ENCODE data around the gene DDI2.

The DDI2 gene

DNA sequence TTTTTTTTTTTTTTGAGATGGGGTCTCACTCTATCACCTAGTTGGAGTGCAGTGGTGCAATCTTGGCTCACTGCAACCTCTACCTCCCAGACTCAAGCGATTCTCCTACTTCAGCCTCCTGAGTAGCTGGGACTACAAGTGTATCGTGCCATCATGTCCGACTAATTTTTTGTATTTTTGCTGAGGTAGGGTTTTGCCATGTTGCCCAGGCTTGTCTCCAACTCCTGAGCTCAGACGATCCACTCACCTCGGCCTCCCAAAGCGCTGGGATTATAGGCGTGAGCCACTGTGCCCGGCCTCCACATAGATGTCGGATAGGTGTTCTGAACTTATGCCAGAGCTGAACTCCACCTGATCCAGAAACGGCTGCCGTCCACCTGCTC is 87.9 kb downstream of the DDI2 start:
- no peak for DNase-seq

DNA sequence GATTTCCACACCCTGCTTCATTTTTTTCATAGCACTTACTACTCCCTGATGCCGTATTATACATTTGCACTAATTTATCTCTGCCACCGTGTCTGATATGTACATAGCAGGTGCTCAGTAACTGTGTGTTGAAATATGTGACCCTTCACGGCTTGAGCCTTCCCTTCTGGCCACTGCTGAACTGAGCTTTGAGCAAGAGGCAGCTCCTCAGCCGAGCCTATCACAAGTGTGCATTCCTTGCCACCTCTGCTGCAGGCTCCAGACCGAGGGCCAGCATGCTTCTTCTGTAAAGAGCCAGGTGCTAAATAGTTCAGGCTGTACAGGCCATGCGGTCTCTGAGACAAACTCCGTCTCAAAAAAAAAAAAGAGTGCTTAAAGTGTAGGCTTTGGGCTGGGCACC is 89.5 kb downstream of the DDI2 start:
- DNase-seq, result no peak

DNA sequence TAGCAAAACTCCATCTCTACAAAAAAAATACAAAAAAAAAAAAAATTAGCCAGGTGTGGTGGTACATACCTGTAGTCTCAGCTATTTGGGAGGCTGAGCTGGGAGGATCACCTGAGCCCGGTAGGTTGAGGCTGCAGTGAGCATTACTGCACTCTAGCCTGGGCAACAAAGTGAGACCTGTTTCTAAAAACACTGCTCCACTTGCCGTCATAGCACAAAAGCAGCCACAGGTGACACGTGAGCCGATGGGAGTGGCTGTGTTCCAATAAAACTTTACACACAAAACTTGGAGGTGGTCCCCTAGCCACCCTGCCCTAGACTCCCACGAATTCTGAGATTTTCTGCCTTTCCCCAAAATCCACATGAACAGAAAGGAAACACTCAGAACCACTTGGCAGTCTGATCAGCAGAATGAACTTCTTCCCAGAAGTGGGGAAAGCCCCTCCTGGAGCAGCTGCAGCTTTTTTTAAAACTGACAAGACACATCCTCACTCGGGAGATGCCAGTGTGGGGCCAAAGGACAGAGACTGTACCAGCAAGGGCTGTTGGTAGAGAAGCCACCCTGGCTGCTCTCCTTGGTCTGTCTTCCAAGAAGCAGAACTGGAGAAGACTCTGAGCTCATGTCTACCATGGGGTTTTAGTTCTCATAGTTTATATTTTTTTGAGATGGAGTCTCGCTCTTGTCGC is 90.1 kb downstream of the DDI2 start:
- no peak for DNase-seq

DNA sequence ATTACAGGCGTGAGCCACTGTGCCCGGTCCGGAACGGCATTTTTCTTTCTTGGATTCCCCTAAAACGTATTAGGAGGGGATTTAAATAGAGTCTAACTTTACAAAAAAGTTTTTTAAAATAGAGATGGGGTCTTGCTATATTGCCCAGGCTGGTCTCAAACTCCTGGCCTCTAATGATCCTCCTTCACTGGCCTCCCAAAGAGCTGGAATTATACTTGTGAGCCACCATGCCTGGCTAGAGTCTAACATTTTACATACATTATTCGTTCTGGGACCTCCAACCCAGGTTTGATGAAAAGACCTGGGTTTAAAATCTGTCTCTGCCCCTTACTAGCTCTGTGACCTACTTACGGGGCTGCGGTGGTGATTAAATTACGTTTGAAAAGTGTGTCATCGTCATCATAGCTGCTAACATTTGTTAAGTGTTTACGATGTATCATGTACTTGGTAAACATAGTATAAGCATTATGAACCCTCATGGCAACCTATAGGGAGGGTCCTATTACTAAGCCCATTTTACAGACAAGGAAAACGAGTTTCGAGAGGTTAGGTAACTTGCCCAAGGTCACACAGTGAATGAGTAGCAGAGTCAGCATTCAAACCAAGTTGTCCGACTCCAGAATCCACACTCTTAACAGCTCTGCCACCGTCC is 91.4 kb downstream of the DDI2 start:
- no peak for DNase-seq

DNA sequence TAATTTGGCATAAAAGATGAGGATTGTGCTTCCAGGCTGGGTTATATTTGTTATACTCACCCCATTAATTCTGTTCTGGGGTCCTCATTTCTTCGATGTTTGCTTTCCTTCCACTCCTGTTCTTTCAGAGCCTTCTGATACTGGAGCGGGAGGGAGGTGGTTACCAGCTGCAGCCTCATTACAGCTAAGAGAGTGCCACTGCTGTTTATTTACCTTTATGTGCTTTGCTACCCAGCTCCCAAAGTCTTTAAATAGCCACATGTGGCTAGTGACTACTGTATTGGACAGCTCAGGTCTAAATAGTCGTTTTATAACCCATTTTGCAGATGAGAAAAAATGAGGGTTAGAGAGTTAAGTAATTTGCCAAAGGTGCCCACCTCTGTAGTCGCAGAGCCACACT is 92.0 kb downstream of the DDI2 start:
- no peak for DNase-seq

DNA sequence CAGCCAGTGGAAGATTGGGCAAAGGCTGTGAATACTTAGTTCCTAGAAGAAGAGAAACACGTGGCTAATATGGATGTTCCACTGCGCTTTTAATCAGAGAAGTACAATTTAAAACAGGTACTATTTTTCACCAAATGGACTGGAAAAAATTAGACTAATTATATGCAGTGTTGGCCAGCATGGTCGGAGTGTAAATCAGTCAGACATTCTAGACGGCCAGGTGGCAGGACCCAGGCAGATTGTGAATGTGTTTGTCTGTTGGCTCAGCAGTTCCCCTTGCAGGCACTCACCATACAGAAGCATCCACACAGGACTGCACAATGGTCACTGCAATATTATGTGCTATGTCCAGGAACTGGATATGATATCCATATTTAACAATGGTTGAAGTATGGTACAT is 94.9 kb downstream of the DDI2 start:
- DNase-seq, result no peak

DNA sequence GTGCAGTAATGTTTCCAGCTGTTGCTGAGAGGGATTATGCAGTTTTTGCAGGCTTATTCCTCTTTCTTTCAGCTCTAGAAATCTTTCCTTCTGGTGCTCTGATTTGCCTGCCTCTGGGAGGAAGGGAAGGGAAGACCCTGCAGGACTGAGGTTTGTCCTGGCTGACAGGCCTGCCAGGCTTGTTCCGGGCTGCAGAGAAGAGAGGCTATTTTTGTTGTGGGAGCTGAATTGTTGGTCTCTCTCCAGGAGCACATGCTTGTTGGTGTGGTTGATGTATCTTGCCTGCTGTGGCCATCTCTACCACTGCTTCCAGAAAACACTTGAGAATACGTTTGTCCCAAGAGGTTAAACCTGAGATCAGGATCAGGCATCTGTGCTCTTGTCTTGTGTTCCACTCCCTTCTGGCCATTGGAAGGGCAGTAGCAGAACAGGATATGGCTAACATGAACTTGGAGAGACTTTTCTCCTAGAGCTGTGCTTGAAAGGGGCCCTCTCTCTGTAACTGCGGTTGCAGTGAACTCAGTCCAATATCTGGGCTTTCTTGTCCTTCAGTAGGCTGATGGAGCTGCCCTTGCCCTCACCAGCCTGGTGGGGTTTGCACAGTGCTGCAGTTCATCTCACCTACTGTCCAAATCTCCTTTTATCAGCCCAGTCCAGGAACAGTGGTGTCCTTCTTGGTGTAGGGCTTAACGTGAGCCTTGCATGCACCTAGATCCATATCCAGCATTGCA is 97.3 kb downstream of the DDI2 start:
- DNase-seq, result no peak

DNA sequence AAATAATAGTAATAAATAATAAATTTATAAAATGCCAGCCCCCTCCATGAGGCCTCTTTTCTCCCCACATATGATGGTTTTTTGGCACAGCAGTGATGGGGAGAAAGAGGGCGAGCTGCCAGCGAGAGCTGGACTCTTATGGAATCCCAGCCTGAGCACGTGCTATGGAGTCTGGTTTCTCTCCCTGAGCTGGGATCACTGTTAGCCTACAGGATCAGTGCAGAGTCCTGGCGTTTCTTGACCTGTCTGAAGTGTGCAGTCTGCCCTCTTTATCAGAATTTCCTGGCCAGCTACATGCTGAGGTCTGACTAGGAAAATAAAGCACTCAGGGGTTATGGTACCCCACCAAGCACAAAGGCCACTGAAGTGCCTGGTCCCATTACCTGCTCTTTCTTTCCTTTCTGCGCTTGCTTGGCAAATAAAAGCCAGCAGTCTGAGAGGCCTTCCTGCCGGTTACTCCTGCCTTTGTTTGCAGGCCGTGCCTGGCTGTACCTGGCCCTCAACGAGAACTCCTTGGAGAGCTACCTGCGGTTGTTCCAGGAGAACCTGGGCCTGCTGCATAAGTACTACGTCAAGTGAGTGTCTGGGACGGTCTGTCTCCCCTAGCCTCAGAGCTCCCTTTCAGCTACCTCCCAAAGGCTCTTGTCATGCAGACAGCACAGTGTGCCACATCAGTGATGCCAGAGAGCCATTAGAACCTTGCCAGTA is 100.3 kb downstream of the DDI2 start:
- DNase-seq, result no peak

DNA sequence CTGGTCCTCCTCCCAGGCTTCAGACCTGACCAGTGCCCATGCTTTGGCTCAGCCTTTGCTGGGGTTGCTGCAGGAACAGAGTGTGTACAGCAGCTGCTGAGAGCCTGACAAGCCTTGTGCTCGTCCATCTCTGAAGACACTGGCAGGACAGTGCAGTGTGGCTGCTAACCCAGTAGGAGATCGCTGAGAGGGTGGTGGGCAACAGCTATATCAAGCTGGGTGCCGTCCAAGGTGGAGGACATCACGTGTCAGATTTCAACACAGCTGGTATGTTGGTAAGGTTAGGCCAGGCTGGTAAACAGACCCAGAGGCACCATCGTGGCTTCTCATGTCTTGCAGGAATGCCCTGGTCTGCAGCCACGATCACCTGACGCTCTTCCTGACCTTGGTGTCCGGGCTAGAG is 100.9 kb downstream of the DDI2 start:
- no peak for DNase-seq
